SHP77 (cell line): ENCODE data around the gene PGS1.
"Not testable (repeated sequence)": the region's sequence is repeated elsewhere in the genome, so short reads cannot be mapped to it uniquely, and the experiment has no call there.

Experiments
- DNase-seq, 2 experiments: peaks; one replicate each; lab custom pipeline; 2025; lab: John Stamatoyannopoulos, UW

Gene PGS1, protein sequence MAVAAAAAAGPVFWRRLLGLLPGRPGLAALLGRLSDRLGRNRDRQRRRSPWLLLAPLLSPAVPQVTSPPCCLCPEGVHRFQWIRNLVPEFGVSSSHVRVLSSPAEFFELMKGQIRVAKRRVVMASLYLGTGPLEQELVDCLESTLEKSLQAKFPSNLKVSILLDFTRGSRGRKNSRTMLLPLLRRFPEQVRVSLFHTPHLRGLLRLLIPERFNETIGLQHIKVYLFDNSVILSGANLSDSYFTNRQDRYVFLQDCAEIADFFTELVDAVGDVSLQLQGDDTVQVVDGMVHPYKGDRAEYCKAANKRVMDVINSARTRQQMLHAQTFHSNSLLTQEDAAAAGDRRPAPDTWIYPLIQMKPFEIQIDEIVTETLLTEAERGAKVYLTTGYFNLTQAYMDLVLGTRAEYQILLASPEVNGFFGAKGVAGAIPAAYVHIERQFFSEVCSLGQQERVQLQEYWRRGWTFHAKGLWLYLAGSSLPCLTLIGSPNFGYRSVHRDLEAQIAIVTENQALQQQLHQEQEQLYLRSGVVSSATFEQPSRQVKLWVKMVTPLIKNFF

DNA sequence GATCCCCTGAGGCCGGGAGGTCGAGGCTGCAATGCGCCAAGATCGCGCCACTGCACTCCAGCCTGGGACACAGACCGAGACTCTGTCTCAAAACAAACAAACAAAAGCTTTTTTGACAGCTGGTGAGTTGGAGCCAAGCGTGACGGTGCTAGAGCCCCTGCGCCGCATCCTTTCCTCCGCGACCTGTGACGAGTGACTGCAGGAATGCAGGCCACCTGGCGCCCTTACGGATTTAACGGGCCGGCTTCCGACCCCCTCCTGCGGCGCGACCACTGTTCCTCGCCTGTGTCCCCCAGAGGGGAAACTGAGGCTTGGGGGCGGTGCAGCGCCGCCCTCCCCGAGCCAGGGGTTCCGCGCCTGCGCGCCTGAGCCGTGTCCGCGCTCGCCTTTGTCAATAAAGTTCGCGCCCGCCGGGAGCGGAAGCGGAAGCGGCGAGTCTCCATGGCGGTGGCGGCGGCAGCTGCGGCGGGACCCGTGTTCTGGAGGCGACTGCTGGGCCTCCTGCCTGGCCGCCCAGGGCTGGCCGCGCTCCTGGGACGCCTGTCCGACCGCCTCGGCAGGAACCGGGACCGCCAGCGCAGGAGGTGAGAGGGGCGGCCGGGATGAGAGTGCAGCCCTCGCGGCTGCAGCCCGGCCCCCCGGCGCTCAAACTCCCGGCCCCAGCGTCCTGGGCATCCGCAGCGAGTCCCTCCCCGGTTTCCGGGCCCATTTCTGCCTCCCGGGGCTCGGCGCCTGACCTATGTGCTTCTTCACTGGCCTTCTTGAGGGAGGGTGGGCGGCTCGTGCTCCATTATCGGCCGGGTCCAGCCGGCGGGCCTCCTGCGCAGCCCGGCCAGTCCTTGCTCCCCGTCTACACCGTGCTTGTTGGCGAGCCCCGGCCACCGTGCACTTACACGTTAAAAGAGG lies at the start of gene PGS1:
TSS of gene PGS1 (plus strand) at position 425 of the 906 bp plus-strand sequence. CDS start at position 442, 17 bp downstream.
- DNase-seq, result peak; percentile 64 to 85

DNA sequence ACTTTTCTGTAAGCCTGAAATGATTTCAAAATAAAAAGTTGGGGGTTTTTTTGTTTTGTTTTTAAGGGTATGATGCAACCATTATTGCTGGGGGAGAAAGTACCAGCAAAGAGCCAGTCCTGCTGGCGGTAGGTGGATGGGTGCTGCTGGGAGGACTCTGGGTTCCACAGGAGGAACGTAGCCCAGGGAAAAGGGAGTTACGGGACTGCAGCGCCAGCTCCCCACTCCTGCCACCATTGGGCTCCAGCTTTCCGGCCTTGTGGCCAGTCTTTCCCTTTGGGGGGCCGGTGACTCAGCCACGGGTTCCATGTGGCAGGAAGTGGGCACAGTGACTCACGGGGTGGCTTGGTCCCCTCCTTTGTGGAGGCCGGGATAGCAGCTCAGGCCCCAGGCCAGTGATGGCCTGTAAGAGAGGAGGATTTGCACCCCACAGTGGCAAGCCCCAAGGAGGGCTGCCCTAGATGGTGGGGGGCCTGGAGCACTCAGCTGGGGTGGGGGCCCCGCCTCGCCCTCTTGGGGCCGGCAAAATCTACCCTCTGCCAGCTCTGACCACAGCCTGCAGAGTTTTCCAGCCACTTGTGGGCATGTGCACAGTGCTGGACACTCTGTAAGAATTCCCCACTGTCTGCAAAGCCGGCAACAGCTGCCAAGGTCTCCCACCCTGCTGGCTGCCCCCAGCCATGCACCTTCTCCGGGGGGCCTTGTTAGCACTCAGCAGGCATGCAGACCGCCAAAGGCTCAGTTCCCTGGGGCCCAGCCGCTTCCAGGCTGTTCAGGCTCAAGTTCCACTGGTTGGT lies 49.0 kb upstream of the PGS1 start:
- no peak for DNase-seq

DNA sequence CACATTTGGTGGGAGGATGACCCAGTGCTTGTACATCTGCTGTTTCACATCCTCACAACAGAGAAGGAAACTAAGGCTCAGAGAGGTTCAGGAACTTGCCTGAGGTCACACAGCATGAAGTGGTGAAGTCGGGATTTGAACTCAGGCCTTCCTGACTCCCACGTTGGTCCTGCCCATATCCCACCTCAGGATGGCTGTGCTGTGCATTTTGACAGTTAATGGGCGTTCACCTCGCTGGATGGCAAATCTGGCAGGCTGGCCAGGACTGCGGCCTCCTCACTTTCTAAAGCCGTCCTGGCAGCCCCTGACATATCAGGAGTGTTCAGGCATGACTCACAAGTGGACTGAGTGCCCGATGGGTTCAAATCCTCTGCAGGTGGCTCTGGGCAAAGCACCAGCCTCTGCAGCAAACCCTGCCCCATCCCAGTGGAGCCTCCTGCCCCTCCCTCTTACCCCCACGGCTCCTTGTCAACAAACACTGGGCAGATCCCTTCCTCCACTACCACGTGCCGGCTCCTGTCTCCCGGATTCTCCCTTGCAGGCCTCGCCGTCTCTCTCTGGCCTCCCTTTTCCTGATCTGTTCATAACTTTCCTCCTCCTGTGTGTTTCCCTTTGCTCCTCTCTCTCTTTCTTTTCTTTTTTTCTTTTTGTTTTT lies 47.8 kb upstream of the PGS1 start:
- peak; percentile 36 to 43 for DNase-seq

DNA sequence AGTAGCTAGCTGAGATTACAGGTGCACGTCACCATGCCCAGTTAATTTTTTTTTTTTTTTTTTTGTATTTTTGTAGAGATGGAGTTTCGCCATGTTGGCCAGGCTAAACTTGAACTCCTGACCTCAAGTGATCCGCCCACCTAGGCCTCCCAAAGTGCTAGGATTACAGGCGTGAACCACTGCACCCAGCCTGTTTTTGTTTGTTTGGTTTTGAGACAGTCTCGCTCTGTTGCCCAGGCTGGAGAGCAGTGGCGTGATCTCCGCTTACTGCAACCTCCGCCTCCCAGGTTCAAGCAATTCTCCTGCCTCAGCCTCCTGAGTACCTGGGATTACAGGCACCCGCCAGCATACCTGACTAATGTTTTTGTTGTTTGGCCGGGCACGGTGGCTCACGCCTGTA lies 47.1 kb upstream of the PGS1 start:
- not testable (repeated sequence) for DNase-seq

DNA sequence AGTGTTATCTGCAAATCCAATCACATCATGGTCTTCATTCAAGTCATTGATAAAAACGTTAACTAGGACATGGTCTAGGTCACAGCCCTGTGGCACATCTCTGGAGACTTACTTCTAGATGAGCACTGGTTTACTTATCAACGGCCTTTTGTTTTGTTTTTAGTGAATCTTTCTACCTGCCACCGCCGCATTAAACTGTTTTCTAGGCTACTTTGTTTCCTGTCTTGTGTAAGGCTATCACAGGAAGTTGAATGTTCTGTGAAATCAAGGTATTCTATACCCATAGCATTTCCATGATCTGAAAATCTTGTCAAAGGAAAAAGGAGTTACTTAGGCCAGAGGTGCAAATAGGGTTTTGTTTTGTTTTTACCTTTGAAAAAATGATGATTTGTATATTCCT lies 45.5 kb upstream of the PGS1 start:
- no peak for DNase-seq

DNA sequence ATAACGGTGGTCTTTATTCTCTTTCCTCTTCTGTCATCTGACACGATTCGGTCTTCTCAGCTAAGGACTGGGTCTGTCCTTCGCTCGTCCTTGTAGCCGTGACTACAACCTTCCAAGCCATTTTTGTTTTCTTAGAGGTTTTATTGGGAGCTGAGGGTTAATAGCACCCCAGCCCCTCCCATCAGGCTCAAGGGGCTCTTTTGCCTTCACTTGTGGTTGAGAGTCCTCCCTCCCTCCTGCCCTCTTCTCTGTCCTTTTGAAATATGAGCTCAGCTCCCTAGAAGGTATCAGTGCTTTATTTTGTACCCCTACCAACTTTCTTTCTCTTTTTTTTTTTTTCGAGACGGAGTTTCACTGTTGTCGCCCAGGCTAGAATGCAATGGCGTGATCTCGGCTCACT lies 43.2 kb upstream of the PGS1 start:
- DNase-seq, result no peak

DNA sequence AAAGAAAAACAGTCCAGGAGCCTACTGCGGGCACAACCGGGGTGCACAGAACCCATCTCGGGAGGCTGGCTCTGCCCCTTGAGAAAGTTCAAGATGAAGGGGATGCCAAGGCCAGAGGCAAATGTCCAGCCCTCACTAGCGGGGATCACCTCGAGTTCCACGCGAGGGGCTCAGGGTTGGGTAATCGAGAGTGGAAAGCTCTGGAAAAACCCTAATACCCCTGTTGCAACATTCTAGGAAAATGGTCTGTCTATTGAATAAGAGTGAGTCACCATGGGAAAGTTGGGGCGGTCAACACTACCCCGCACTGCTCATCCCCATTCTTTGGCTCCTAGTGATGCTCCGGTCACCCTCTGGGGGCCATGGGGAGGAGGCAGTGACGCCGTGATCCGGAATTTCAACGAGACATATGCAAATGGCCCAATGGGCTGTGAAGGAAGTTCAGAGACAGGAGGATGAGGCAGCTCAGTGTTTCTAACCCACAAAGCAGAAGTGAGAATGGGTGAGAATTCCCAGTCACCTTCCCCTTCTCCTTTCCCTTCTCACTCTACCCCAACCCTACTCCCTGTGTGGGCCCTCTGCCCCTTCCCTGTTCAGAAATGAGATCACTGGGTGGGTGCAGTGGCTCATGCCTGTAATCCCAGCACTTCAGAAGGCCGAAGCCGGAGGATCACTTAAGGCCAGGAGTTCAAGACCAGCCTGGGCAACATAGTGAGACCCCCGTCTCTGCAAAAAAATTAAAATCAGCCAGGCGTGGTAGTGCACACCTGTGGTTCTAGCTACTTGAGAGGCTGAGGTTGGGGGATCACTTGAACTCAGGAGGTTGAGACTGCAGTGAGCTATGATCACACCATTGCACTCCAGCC lies 41.0 kb upstream of the PGS1 start:
- DNase-seq, result no peak

DNA sequence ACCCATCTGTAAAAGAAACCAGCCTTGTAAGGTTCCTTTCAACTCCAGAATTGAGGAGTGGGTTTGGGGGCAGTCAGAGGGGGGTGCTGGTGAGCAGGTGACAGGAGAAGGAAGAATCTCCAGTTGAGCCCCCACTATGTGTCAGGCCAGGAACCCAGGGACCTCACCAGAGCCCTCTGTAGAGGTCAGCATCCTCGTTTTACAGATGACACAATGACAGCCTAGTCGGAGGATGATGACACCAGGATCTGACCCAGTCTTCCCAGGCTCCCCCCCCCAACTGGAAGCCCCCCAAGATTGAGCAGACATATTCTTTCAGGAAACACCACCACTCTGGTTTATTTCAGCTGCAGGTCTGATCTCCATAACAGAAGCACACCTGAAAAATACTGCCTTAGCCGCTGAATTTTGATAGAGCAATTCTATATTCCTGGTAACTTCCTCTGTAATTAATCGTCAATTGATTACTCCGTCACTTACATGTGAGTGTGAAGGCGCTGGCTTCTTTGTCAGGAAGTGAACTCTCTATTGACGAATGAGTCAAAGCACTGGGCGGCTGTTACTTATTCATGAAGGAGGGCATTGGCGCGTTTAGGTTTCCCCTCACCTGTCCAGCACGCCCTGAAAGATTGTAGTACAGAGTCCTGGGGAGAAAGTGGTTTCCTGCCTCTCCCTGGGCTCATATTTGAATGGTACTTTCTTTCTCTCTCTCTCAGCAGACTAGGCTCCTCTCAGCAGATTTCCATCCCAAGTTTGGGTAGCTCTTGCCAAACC lies 39.8 kb upstream of the PGS1 start:
- no peak for DNase-seq

DNA sequence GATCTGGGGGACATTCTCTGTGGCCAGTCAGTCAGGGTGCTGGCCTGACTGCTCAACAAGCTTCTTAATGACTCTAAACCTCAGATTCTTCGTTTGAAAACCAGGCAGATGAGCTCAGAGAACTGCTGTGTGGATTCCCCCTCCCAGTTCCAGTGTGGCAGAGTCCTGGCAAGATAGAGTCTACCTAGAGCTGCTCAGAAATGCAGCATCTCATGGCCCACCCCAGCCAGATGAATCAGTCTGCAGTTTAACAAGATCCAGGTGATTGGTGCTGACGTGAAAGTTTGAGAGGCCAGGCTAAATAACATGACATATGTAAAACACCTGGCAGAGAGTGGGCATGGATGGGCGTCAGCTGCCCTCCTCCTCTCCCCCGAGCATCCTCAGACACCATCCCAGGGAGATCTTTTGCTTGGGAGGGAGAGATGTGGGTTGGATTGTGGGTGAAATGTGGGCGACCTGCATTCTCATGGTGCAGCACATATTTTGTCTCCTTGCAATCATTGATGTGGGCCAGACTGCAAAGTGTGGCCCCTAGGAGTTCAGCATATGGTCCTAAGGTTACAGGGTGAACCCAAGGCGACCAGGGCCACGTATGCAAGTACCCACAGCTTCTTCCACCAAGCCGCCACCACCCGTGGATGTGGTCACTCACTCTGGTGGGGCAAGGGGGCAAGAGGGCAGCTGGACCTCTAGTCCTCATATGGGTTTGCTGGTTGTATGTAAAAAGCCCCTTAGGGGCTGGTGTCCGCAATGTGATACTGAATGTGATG lies 38.1 kb upstream of the PGS1 start:
- DNase-seq, result no peak

DNA sequence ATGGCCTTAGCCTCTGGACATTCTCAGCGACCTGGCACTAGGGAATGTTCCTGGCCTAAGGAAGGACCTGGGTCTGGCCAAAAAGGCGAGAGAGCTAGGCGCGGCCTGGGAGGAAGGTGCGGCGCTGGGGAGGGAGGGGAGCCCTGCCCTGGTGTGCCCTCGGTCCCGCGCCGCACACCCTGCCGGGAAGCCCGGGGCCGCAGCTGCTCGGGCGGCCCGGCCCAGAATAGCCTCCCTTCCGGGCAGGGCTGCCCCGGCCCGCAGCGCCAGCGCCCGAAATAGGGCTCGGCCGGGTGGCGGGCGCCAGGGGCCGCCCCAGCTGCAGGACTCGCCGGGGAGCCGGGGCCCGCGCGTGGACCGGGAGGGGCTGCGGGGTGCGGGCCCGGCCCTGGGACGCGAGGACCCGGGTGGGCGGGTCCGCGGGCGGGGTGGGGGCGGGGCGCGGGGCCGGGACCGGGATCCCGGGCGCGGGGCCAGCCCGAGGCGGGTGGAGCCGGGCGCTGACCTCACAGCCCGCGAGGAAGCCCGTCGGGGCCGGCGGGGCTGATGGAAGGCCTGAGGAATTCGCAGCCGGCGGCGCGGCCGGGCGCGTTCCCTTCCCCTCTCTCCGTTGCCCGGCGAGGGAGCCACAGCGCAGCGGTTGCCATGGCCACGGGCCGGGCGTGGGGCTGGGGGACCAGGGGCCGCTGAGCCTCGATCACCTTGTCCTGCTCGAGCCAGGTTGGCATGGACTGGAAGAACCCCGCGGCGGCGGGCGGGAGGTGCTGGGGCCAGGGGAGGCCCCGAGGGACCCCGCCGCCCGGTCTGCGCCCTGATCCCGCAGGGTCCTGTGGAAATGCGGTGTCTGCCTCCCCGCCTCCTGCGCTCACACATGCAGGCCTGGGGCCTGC lies 36.6 kb upstream of the PGS1 start:
- DNase-seq, result no peak

DNA sequence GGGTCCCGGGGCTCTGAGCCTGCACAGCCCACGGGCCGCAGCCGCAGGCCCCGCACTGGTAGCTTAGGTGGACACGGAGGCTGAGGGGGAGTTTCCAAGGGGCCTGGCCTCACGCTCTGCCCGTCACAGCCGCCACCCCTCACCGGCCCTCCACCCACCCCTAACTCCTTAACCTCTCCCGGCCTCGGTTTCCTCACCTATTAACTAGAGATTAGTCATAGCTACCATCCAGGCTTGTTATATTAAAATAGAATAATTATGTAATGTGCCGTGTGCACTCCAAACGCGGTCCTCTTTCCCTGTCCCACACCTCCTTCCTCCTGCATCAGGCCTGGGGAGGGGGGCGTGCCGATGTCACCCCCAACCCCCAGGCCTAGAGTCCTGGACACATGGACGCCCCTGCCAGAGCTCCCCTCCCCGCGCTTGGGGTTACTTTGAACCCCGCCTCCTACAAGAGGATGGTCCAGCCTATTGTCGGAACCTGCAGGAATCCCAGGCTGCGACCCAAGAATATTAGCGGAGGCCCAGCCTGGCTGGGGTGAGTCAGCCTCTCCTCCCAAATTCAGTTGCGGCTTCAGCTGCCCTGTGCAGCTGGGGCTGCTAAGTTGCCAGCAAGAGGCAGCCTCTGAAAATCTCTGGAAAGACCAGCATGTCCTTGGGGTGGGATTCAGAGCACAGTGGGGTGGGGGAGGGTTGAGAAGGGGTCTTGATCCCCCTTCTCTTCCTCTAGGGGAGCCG lies 35.8 kb upstream of the PGS1 start:
- DNase-seq, result no peak

DNA sequence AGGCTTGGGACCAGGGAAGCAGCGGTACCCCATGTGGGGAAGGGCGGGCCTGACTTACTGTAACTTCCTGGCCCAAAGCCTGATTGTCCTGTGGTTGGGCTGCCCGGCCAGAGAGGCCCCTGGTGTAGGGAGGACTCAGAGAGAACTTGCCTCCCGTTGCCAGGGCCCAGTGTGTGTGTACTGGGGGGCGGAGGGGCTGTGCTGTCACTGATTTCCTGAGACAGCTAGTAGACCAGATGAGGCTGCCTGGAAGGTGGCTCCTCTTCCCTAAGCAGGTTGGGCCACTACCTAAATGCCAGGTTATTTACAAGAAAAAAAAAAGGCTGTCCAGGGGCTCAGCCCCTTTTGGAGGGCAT lies 35.3 kb upstream of the PGS1 start:
- no peak for DNase-seq

DNA sequence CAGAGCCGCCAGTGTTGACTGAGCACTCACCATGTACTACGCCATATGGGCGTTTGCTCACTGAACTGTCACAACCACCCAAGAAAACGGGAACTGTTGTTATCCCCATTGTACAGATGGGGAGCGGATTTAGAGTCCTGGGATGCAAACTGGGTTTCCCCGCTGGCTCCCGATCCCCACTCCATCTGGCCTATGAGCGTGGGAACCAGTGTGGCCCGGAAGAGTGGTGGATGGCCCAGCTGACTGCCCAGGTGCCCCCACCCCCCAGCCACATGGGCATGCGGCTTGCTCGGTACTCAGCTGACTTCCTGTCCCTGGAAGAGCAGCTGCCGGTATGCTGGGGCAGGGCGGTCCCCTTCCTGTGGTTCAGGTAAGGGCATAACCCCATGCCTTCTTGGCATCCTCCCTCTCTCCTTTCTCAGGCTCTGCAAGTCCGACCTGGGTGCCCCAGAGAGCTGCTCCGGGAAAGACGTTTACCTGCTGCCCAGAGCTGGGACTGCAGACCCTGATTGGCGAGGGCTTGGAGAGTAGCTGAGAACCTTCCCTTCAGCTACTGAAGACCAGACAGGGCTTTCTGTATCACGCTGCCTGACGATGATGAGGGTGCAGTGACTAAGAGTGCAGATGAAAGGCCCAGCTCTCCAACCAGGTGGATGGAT lies 34.8 kb upstream of the PGS1 start:
- DNase-seq, result peak; percentile 45 to 83

DNA sequence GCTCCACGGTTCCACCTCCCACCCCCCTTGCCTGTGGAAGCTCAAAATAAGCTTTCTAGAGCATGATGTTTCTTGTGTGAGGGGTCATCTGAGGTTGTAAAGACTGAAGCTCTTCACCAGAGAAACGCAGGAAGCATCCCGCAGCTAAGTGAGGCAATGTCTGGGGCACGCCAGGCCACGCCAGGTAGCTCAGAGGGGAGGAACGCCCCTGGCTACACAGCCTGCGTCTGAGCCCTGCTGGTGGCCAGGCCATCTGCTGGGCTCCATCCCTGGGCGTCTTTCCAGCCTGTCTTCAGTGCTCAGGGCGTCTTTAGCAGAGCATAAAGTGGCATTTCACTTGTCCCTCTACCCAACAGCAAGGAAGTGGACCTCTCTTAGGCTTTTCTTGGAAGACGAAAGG lies 33.8 kb upstream of the PGS1 start:
- DNase-seq, result no peak

DNA sequence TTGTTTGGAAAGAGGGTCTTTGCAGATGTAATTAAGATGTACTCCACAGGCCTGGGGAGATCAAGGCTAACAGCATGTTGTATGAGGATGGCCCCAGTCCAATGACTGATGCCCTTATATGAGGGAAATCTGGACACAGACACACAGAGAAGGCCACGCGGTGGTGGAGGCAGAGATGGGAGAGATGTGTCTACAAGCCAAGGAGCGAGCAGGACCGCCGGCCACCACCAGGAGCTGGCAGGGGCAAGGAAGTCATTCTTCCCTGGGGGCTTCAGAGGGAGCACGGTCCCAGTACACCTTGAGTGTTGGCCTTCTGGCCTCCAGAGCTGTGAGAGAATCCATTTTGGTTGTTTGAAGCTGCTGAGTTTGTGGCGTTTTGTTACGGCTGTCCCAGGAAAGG lies 33.3 kb upstream of the PGS1 start:
- DNase-seq, result no peak

DNA sequence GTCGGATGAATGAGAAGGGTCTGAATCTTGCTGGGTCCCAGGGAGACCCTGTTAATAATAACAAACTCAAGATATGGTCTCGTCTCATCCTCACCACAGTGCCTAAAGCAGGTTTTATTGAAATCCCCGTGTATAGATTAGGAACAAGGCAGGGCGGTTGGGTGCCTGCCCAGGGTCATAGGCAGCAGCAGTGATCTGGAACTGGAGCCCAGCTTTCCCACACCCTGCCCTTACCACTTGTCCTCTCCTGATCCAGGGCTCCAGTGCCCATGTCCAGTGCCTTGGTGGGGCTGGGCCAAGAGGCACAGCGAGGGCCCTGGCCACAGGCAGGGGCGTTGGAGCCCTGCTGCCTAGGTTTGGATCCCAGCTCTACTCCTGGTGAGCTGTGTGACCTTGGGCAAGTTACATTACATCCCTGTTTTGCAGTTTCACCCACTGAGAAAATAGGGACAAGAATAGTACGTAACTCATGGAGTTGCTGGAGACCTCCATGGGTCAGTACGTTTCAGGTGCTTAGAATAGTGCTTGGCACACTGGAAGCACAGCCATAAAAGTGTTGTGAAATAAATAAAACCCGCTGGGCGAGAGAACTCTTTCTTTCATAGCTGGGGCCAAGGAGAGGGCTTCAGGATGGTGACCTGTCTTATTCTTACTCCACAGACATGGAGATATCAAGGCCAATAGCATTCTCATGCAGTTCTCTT lies 32.5 kb upstream of the PGS1 start:
- DNase-seq, result no peak
